Stimulated activated CD8-positive, alpha-beta memory T cell treated with anti-CD3 and anti-CD28 coated beads, Interleukin-7, amount 100 ng/mL, for 24 hours (primary cell): ENCODE data around the gene NLK.

Experiments
- DNase-seq: peaks from one replicate; pipeline ENCODE4 v3.0.0-alpha.2; 2020; ENCODE audit warnings: low read depth

The NLK gene

DNA sequence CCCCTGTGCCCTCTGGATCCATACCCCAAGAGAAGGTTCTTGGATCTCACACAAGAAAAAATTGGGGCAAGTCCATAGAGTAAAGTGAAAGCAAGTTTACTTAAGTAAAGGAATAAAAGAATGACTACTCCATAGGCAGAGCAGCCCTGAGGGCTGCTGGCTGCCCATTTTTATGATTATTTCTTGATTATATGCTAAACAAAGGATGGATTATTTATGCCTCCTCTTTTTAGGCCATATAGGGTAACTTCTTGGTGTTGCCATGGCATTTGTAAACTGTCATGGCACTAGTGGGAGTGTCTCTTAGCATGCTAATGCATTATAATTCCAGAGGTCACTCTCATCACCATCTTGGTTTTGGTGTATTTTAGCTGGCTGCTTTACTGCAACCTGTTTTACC, 70.8 kb downstream of the NLK start:
- no peak for DNase-seq

DNA sequence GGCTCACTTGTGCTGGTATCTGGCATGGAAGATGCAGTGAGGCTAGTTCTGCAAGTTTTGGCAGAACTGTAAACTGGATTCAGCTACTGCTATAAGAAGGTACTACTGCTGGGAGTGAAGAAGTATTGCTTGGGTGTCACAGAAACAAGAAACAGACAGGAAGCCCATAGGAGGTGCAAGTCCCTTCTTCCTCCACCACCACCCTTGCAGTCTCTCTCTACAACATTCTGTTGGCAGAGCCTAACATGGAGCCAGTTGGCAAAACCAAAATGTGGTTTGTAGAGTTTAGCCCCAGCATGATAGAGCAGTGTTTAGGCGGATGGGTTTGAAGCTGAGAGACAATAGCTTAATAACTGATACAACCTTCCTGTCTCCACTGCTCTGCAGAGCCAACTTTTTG, 72.6 kb downstream of the NLK start:
- no peak for DNase-seq

DNA sequence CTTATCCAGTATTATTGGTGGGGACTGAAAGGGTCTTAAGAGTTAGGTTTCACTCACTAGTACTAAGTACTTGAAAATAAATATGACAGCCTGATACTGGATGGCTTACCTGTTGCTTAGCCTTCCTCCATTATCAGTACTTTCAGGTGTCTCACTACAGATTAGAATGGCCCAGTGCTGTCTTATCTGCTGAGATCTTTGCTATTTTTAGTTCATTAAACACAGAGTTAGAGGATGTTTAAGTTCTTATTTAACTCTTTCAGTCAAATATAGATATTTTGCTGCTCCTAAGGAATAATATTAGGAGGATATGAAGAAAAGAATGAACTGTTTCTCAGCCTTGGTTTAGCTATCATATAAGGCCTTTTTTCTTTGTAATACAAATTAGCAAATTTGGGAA, 74.8 kb downstream of the NLK start:
- DNase-seq = no peak

DNA sequence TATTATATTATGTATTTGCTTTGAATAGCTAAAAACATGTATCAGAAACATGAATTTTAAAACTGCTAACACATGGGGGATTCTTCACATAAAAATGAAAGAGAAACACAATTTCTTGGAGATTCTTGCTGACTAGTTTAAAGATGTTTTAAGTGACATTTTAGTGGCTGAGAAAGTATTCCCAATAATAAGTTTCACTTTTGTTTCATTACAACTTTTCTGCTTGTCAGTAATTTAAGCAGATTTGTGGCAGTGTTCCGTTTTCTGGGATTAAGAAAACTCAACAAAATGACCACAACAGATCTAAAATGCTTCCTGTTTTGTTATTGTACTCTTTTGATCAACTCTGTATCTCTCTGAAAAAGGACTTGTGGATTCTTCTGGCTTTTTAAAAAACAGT, 75.9 kb downstream of the NLK start:
- DNase-seq = no peak

DNA sequence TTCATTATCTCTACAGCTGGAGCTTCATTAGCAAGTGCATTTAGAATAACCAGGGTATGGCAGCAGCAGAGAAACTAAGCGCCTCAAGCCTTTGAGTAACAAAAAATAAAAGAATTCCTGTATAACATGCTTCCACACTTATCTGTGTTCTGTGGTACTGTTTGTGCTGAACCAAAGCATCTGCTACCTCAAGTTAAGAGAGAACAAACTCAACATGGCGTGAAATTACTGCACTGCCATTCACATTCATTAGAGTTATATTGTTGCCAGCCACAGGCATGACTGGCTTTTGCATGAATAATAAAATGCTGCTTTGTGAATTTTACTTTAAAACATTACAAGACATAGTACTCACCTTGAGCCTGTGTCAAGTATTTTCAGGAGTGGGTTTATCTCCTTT, 76.6 kb downstream of the NLK start:
- DNase-seq = no peak

GRCh38 chr17:28119560-28119959, 77.1 kb downstream of the NLK start:
- DNase-seq = no peak

DNA sequence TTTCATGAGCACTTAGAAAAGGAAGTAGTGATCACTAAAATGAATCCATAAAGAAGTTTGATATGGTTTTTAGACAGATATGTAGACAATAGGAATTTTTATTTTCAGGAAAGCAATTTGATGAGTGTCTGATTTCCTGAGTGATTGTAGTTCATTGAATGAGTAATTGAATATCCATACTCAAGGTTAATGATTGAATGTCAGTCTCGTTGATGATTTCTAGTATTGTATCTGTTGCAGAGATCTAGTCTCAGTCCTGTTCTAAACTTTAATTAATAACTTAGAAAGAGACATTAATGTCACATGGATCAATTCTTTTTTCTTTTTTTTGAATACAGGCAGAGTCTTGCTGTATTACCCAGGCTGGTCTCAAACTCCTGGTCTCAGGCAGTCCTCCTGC, 78.3 kb downstream of the NLK start:
- DNase-seq = no peak

GRCh38 chr17:28124962-28125361, 82.5 kb downstream of the NLK start:
- no peak for DNase-seq

GRCh38 chr17:28125526-28126378, 83.3 kb downstream of the NLK start:
- DNase-seq = no peak

GRCh38 chr17:28127196-28127595, 84.7 kb downstream of the NLK start:
- no peak for DNase-seq

DNA sequence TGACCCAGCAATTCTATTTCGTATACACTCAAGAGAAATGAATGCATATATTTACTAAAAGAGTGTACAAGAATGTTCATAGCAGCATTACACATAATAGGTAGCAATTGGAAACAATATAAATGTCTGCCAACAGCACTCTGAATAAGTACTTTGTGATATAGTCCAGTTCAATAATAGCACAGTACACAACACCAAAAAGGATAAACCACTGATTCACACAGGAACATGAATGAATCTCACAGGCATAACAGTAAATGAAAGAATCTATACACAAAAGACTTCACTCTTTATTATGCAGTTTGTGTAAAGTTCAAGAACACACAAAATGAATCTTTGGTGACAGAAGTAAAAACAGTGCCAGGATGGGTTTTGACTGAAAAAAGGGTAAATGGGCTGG, 86.3 kb downstream of the NLK start:
- DNase-seq = no peak

DNA sequence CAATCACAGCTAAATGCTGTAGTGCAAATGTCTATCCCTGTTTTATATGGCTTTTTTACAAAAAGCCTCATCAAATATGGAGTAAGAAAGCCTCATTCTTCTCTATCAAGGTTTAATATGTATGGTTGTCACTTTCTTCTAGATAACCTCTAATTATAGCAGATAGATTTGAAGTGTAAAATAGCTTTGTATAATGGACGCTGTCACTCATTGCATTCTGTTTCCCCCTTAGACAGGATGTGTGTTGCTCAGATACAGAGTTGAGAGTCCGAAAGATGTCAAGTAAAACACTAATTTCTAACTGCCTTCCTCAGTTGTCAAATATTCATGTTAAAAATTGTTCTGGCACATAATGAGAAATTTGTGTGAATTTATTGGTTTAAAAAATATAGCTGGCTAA, 88.0 kb downstream of the NLK start:
- no peak for DNase-seq

DNA sequence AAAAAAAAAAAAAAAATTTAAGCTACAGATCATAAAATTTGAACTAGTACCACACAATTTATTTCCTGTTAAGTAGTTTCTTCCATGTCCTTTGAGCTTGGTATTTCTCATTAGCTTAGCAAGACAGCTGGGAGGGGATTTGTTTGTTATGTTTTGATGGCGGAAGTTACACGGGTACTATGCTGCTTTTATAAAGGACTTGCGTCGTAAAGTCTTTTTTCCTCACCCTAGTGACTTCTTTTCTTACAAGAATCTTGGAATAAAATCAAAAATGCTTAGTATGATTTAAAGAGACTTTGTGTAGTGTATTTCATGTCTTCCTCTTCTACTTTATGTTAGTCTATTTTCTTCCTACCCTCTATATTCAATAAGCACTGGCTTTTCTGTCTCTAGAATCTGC, 89.1 kb downstream of the NLK start:
- no peak for DNase-seq

DNA sequence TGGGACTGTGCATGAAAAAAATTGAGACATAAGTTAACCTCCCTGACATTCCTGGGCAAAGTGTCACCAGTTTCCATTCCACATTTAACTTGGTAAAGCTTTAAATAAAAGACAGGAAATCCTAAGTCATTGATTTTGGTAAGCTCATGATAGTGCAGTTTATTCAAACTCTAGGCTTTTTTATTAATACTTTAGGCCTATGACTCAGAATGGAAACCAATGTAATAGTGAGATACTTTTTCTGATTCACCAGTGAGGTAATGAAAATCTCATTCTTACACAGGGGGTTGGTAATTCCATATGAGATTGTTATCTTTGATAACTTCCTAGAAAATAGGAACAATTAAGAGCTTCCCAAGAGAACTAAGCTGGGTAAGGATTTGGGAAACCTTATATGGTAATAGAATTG, 91.1 kb downstream of the NLK start:
- no peak for DNase-seq

DNA sequence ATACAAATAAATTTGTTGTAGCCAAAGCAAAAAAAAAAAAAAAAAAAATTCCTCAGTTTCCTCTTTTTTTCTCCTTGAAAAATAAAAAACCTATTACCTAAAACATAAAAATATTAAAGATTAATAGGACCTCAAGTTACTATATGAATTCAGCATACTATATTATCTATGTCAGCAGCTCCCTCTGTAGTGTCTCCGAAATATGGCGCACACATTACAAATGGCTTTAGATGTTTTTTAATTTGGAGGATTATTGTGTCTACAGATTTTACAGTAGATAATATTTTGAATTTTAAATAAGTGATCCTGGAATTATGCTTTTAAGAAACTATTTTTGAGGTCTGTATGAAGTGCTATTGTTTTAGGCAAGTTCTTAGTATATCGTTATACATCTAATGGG, 94.4 kb downstream of the NLK start:
- DNase-seq = no peak

DNA sequence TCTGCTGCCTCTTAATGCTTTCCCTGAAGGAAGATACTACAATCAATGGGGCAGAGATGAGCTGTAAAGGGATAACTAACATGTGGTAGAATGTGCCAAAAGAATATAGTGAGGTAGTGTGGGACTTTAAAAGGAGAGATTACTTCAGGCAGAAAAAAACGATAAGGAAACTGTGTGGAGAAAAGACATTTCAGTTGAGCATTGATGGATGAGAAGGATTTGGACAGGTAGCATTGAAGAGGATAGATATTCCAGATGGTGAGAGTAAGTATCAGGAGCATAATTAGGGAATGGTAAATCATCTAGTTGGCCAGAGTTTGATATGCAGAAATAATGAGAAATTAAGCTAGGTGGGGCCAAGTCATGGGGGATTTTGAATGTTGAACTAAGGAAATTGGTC, 97.3 kb downstream of the NLK start:
- DNase-seq = no peak

GRCh38 chr17:28141313-28141712, 98.8 kb downstream of the NLK start:
- DNase-seq = no peak

- DNase-seq = no peak
These were observed 99.3 kb downstream of the NLK start for GRCh38 chr17:28141773-28142172.

DNA sequence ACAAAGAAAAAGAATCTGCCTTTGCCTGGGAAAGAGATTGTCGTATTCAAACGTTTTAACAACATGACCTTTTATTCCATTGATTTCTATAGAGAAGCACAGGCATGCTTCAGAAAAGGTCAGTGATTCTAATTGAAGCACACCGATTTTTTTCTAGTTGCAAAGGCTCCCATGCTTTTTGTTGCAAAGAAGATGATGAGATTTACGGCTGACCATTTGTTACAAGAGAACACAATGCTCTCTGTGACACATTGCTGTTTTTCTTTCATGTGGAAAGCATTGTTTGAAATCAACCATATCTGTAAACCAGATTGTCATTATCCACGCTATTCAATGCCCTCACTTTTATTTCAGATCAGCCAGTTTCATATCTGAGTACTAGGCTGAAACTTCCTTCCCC, 99.8 kb downstream of the NLK start:
- DNase-seq = no peak

DNA sequence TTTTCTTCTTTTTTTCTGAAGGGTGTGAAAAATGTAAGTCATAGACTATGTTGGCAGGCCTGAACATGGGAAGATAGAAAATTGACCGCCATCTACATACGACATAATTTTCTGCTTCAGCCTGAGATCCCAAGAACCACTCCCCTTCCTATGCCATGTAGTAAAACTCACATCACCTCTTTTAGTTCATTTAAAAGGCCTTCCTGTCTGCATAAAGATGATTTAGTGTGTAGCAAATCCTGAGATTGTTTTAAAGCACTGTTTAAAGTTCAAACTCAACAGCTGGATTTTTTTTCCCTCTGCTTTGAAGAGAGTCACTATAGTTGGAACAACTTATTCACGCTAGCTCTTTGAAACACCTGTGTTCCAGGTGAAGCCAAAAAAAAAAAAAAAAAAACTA, 101.5 kb downstream of the NLK start:
- no peak for DNase-seq

GRCh38 chr17:28145348-28145747, 102.9 kb downstream of the NLK start:
- DNase-seq = no peak

DNA sequence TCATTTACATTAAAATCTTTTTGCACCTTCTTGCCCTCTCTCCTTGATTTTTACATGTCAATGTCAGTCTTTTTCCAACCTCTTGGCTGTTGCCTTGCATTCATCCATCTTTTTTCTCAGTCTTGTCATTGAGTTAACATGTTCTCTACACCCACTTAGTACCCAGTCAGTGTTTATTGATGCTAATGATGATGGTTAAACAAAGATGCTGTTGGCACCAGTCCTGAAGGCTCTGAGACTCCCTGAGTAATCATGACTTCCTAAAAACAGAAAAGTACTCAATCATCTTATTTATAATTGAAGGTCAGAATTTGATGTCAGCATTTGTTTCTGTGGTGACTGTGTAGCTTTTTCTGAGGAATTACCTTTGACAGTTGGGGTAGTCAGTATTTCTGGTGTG, 104.5 kb downstream of the NLK start:
- no peak for DNase-seq

- no peak for DNase-seq
These were observed 108.5 kb downstream of the NLK start for GRCh38 chr17:28151001-28151400.

- DNase-seq = no peak
These were observed 111.7 kb downstream of the NLK start for GRCh38 chr17:28154214-28154613.
